NCI-H524 (cell line): ENCODE measurements around the gene TTC8.
"Not testable (repeated sequence)": the region's sequence is repeated elsewhere in the genome, so short reads cannot be mapped to it uniquely, and the experiment has no call there.

ENCODE experiments used
- DNase-seq, 2 experiments: peaks; one replicate each; lab custom pipeline; 2025; lab: John Stamatoyannopoulos, UW

The TTC8 gene

DNA sequence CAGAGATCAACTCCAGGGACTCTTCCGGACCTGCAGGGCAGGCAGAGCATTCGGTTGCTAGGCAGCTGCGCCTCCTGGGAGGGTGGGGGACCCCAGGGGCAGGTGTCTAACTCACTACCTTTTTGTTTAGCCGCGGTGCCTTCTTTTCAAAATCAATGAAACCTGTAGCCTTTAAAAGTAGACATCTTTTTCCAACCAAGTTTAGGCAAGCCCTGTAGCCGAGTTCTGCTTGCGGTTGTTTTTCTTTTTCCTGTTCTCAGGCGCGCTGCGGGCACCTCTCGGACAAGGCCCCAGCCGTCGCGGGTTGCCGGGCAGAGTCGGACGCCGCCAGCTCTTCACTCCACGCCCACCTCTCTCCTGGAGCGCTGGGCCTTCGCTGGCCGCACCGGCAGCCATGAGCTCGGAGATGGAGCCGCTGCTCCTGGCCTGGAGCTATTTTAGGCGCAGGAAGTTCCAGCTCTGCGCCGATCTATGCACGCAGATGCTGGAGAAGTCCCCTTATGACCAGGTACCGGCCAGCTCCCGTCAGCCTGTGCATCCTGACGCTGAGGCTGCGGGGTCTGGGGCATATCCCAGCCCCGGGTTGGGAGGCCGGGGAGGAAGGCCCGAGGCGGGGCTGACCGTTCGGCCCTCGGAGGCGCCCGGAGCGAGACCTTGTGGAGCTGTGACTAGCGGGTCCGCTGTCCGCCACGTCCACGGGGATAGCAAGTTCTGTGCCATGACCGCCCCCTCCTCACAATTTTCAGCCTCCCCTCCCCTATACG lies at the start of gene TTC8:
TTC8 (plus strand) TSS at position 338 of the 764 bp plus-strand sequence; CDS start at position 395, 57 bp downstream.
- DNase-seq = peak; percentile 93

DNA sequence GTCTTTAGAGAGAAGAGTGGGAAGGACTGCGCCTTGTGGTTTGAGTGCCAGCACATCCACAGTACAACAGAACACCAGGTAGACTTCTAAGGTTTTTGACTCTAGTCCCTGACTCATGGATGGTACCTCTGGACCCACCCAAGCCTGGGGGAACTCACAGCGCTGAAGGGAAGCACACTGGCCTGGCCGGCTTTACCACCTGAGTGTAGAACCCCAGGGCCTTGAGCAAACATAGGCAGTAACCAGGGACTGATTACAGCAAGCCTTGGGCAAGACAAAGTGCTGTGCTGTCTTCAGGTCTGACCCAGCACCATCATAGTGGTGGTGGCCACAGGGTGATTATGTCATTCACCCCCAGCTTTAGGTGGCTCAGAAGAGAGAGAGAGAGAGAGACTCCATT lies 48.9 kb upstream of the TTC8 start:
- no peak for DNase-seq

DNA sequence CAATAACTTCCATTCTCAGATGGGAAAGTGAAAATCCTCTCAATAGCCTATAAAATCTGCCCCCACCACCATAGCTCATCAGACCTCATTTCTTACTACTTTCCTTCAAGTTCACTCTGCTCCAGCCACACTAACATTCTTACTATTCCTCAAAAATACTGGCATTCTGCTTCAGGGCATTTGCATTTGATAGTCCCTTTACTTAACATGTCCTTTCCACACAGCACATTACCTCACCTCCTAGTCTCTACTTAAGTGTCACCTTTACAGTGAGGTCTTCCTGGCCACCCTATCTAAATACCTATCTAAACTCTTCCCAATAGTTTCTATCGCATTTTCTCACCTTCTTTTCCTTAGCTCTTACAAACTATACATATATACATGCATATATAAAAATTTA lies 38.5 kb upstream of the TTC8 start:
- no peak for DNase-seq

DNA sequence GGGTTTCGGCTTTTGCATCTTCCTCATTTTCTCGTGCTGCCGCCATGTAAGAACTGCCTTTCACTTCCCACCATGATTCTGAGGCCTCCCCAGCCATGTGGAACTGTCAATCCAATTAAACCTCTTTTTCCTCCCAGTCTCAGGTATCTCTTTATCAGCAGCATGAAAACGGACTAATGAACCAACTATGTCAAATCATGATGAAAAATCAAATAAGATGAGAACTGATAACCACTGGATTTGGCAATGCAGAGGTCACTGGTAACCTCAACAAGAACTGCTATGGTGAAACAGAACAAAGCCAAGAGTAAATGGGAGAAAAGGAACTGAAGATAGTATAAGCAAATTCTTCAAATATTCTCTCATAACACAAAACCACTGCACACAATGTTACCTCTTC lies 37.7 kb upstream of the TTC8 start:
- DNase-seq = no peak

DNA sequence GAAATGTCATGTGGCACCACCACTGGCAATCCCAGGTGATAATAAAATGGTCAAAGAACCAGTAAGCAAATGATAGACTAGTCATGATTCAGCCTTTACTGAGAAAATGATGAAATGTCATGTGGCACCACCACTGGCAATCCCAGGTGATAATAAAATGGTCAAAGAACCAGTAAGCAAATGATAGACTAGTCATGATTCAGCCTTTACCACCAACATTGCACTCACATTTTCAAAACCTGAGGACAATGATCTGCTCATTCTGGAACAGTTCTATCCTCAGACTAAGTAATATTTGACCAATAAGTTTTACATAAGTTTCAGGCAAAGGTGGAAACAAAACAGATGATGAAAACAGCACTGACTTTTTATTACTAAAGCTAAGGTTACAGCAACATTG lies 34.9 kb upstream of the TTC8 start:
- DNase-seq = not testable (repeated sequence)

DNA sequence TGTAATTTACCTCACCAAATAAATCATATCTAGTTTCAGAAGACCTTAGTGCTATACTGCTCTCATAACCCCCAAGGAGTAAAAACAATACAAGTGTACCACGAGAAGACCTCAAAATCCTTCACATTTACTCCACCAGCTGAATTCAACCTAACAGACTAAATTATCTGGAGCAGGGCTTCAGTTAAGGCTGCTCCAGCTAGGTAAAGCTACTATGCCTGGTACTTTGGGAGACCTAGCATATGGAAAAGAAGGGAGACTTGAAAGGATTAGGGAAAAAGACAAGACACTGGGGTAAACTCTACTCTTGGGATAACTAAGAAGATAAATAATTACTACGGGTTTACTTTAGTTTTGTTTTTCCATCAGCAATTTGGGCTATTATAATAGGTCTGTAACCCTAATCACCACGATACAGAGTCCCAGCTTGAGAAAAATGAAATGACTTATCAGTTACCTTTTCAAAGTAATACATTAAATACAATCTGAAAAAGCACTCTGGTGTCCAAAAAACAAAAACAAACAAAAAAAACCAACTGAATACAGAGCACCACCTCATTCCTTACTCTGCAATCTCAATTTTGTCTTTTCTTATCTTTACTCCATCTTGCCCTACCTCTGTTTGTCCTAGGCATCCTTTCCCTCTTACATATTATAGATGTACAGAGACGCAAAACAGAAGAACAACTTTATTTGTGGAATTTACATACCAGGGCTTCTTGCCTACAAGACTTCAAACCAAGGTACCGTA lies 33.8 kb upstream of the TTC8 start:
- peak; percentile 47 to 67 for DNase-seq

DNA sequence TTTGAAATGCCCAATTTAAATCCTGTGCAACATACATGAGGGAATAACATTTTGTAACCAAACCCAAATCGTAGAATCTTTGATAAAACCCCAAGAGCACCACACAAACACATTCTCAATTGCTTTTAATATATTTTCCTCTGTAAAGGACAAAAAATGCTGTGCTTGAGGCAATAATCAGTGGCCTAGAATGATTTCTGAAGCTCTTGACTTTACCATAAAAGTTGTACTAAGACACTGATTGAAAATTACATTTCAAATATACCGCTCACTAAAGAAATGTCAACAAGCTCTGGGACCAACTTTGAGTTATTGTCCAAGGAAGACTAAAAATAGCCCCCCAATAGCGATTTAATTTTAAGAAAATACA lies 33.2 kb upstream of the TTC8 start:
- no peak for DNase-seq

DNA sequence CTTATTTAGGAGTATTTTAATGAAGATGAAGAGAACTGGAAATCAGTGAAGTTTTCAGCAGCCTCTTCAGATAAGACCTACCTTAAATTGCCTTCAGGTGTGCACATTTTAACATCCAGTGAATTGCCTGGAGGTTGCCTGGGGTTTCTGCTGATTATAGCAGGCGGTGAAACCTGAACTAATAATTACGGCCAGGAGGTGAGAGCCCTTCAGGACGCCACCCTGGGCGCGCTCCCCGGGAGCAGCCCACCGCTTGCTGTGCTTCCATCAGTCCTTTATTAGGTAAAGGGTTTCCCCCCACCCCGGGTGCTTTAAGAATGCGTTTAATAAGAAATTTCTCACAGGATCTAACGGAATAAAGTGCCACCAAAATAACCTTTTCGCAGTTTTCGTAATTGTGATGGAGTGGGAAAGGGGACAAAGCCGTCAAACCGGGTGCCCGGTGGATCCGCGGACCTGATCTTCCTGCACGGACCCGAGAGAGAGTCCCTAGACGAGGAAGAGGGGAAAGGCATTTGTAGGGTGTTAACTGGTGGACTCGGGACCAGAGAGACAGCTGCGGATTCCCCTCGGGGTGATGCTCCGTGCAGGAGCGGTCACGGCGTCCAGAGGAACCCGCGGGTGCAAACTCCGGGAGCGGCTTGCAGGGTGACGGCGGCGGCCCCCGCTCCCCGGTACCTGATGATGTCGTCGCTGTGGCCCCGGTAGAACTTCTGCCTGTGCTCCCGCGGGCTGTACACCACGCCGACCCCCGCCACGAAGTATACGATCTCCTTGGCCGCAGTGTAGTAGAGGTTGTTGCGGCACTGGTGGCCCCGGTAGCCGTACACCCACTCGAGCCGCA lies 32.6 kb upstream of the TTC8 start:
- DNase-seq = peak; percentile 72 to 73

DNA sequence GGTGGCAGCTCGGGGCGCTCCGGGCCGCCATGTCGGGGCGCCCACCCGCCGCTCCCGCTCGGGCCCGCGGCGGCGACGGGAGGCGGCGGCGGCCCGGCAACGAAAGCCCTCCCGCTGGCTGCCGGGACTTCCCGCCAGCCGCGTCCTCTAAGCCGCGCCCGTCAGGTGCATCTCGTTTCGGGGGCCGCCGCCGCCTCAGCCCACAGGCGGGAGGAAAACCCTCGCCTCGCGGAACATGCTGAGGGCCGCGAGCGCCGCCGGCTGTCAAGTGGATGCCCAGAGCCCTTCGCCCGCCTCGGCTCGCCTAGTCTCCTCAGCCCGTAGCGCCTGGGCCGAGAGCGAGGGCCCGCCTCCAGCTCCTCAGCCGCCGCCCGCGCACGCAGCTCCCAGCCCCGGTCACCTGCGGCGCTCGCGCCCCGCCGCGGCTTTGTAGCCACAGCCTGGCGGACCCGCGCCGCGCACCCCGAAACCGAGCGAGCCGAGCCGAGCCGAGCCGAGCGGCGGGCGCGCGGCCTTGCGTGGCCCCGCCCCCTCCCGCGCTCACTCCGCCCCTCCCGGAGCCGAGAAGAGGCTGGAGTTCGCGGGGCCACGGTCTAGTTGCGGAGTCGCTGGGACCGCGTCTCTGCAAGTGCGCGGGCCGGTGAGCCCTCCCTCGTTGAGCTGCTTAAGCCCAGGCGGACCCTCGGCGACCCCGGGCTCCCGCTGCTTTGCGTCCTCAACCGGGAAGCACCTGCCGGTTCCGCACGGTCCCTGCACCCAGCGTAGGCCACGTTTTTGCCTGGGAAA lies 31.8 kb upstream of the TTC8 start, which contains the start of gene EML5:
EML5 (minus strand) TSS at position 481 of the 786 bp plus-strand sequence; CDS start at position 31, 450 bp downstream.
- peak; percentile 86 to 91 for DNase-seq

DNA sequence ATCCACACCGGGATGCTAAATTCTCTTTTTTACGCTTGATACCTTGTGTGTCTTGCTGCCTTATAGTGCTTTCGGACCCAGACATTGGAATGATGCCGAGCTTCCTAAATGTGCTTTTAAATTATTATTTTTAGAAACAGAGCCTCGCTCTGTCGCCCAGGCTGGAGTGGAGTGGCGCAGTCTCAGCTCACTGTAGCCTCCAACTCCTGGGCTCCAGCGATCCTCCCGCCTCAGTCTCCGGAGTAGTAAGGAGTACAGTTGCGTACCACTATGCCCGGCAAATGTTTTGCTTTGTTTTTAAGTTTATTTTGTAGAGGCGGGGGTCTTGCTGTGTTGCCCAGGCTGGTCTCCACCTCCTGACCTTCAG lies 31.2 kb upstream of the TTC8 start:
- DNase-seq = no peak

DNA sequence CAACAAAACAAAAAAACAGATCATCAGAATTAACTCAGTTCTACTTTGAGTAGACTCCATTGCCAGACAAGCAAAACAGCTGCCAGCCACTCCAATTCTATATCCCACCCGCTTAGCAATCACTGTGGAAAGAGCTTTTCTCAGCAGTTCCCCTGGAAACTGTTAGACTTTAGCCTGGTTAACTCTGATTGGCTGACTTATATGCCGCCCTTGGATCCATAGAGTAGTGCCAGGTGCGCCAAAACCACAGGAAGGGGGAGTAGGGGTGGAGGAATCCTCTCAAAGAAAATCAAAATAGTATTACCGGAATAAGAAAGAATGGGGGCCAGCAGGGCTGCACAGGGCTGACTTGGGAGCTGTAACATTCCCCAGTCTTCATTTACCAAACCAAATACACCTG lies 26.3 kb upstream of the TTC8 start:
- peak; percentile 98 to 99 for DNase-seq

DNA sequence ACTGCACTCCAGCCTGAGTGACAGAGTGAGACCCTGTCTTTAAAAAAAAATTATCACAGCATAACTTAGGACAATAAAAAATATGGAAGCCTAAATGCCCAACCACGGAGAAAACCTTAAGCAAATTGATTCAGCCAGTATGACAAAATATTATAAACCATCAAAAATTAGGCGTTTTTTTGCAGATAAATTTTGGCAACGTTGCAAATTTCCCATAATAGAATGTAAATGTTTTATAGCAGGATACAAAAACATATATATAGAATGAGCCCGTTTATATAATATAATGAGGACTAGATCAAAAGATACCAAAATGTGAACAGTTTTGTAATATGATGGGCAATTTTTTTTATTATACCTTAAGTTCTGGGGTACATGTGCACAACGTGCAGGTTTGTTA lies 24.9 kb upstream of the TTC8 start:
- no peak for DNase-seq

DNA sequence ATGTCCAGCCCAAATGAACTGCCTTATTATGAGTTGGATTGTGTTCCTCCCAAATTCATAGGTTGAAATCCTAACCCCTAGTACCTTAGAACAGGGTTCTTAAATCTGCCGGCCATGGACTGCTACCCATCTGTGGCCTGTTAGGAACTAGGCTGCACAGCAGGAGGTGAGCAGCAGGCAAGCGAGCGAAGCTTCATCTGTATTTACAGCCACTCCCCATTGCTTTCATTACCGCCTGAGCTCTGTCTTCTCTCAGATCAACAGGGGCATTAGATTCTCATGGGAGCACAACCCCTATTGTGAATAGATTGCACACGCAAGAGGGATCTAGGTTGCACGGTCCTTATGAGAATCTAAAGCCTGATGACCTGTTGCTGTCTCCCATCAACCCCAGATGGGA lies 21.9 kb upstream of the TTC8 start:
- peak; percentile 21 to 40 for DNase-seq

DNA sequence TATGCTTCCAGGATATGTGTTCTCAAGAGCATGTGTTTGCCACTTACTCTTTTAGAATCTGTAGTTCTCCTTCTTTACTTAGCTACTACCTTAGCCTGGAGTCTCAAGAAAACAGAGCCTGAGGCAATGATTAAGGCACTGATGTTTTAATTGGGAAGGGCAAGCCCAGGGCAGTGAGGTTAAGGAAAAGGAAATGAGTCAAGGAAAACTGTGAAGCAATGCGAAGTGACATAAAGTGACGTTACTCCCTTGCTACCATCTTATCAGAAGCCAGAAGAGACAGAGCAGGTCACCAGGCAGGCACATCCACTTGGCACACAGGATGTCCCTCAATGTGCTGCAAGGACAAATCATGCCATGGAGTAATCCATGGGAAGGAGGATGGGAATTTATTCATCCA lies 20.4 kb upstream of the TTC8 start:
- no peak for DNase-seq

DNA sequence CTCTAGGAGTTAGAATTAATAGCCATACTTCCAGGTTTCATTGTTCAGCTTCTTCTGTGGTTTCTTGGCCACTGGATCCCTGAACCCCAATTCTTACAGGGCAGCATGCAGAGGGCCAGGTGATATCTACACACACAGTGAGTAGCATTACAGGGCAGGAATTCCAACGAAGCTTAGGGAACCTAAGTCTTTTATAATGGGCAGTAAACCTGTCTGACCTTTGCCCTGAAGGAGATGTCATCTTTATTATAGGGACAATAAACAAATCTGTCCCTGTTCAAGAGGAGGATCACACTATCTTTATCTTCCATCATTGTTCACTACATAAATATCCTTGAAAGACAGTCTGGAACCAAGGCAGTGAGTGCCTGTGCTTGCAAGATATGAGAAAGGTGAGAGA lies 20.0 kb upstream of the TTC8 start:
- DNase-seq = no peak

DNA sequence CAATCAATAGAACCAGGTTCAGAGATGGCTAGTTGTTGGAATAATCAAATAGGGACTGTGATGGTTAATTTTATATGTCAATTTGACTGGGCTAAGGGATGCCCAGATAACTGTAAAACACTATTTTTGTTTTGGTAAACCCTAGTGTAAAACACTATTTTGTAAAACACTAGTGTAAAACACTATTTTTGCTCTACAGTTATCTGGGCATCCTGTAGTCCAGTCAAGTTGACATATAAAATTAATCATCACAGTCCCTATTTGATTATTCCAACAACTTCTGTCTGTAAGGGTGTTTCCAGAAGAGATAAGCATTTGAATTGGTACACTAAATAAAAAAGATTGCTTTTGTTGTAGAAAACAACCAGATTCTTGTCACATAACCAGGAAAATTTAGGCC lies 16.1 kb upstream of the TTC8 start:
- DNase-seq = no peak

DNA sequence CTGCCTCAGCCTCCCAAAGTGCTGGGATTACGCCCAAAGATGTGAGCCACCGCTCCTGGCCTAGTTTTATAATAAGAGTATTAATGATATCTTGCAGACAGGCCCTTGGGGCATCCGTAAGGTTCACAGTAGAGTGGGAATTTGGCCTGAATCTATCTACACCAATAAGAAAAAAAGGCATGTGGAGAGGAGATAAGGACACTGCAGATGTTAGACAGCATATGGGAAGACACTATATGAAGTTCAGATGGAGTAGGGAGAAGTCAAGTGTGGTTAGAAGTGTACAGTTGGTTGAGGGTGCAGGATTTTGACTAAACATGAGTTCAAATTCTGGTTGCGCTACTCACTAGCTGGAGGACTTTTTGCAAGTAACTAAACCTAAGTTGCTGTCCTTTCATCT lies 8.5 kb upstream of the TTC8 start:
- no peak for DNase-seq

DNA sequence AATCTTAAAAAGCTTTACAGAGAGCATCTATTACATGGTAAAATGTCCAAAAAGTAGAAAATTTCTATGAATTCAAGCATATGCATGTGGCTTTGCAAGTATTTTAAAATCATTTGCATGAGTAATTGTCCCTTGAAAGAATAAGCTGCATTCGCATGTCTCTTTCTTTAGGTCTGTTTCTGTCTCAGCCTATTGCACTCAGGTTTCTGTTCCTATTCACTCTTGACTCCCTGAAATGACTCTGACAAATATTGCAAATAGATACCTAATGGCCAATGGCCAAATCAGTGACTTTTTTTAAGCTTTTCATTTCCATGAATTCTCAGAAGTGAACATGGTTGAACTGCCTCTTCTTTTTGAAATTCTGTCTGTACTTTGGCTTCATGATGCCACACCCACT lies 6.4 kb upstream of the TTC8 start:
- DNase-seq = no peak

DNA sequence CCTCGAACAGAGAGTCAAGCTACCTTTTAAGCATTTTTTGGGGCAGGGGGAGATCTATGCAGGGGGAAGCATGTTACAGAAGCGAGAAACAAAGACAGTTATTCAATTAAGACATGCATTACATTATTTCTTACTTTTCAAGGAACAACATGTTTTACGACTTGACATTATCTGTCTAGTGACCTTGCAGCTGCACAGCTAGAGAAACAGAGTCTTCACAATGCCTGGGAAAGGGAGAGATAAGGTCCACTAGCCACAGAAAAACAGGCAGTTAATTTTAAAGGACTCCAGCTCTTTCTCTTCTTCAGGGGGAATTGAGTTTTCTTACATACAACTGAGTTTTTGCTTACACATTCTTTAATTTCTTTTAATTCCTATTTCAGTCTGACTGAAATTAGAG lies 4.8 kb upstream of the TTC8 start:
- not testable (repeated sequence) for DNase-seq

DNA sequence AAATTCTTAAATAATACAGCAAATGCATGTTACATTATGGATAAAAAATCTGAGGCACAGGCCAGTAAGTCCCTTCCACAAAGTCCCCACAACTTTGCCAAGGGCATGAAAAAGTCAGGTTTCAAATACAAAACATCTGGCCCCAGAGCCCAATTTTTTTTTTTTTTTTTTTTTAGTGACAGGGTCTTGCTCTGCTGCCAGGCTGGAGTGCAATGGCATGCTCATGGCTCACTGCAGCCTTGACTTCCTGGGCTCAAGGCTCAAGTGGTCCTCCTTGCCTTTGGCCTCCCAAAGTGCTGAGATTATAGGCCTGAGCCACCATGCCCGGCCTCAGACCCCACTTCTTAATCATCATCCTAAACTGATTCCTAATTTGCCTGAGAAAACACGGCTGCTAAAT lies 3.1 kb upstream of the TTC8 start:
- DNase-seq = no peak

DNA sequence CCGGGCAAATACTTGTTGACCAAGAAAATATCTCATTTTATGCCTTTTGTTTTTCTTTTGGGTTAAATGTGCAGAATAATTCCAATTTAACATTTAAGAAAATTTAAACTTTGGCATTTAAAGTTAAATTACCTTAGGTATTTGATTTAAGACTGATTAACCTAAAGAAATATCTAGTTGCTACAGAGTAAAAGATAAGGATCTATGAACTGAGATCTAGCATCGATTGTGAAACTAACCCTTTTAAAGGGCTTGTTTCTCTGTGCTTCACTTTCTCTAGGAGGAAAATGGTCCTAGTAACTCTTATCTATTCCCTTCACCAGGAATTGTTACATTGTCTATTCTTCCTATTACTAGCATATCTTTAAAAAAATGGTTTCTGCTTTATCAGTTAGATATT lies 2.6 kb upstream of the TTC8 start:
- no peak for DNase-seq

DNA sequence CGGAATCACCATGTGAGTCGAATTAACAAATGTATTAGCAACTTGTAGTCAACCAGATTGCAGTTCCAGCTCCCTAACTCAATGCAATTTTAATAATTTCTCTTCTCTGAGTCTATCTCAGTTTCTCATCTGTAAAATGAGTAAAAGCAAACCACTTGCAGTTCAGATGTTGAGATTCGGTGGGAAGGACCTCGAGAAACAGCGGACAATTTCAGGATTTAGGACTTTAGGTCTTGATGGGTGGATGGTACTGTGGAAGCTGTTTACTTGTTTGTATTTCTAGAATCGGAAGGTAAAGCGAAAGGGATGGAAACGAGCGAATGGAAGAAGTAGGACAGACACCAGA lies 510 bp upstream of the TTC8 start:
- no peak for DNase-seq
